Brain microvascular endothelial cell (primary cell): ENCODE results near the gene RPUSD3.

Experiments
- DNase-seq: peaks from one replicate; pipeline ENCODE4 v3.0.0-alpha.2; 2020
- H3K27ac ChIP-seq: fragments of 250-450 bp; sonication (Bioruptor Pico); 2 replicates; pipeline ENCODE4 v1.5.1; 2020; ENCODE audit warnings: mild to moderate bottlenecking, moderate library complexity
- H3K27me3 ChIP-seq: fragments of 250-450 bp; sonication (Bioruptor Pico); replicated peaks from 2 replicates; pipeline ENCODE4 v1.5.1; 2020; ENCODE audit warnings: mild to moderate bottlenecking
- H3K36me3 ChIP-seq: fragments of 250-450 bp; sonication (Bioruptor Pico); replicated peaks from 2 replicates; pipeline ENCODE4 v1.5.1; 2020; ENCODE audit warnings: mild to moderate bottlenecking
- H3K4me3 ChIP-seq: 2 replicates; pipeline ENCODE4 v1.5.1; 2011; ENCODE audit warnings: low read depth, mild to moderate bottlenecking, control low read depth, low read length, moderate library complexity
- CTCF ChIP-seq: IDR thresholded peaks from 2 replicates; pipeline ENCODE4 v1.5.1; 2011; ENCODE audit warnings: low read depth, mild to moderate bottlenecking, moderate library complexity, low read length, control low read depth, inconsistent platforms; ENCODE audit errors: missing control alignments
- in situ Hi-C: cut with HindIII; loops from 2 replicates; pipeline ENCODE4 v1.10.0; 2017; ENCODE audit warnings: low sequenced_read_pairs, low pct_ligation_motif_present

RPUSD3 gene

GRCh38 chr3:9808345-9809037 lies 35.3 kb downstream of the RPUSD3 start:
- TF ChIP-seq CTCF: peak; percentile 59
- Histone ChIP-seq H3K27ac (peak overlapping the region; percentile 2), H3K27me3 (no peaks in the 10 kb centered on the region), H3K36me3 (peaks cover 45% of the 10 kb centered on the region), H3K4me3 (no peak overlapping the region)
- DNase-seq: peak; percentile 28
- in situ Hi-C loops: no loop called here

- no peak overlapping the region for H3K27ac ChIP-seq
- no peak overlapping the region for H3K4me3 ChIP-seq
- peaks cover 50% of the 10 kb centered on the region for H3K36me3 ChIP-seq
- no peaks in the 10 kb centered on the region for H3K27me3 ChIP-seq
- no peak for DNase-seq
- in situ Hi-C loops: no loop called here
- TF ChIP-seq CTCF: no peak
These were observed 35.8 kb downstream of the RPUSD3 start for GRCh38 chr3:9807981-9808344.

- Histone ChIP-seq H3K27me3 (no peaks in the 10 kb centered on the region), H3K4me3 (no peak overlapping the region), H3K36me3 (peaks cover 55% of the 10 kb centered on the region), H3K27ac (no peak overlapping the region)
- in situ Hi-C loops: no loop called here
- no peak for DNase-seq
- TF ChIP-seq CTCF: no peak
These were observed 36.9 kb downstream of the RPUSD3 start for GRCh38 chr3:9806688-9807589.

- Histone ChIP-seq H3K36me3 (peaks cover 63% of the 10 kb centered on the region), H3K4me3 (no peak overlapping the region), H3K27me3 (no peaks in the 10 kb centered on the region), H3K27ac (no peak overlapping the region)
- DNase-seq: no peak
- no peak for TF ChIP-seq CTCF
- in situ Hi-C loops: no loop called here
These were observed 37.7 kb downstream of the RPUSD3 start for GRCh38 chr3:9806137-9806536.

GRCh38 chr3:9804996-9805395 lies 38.8 kb downstream of the RPUSD3 start:
- in situ Hi-C loops: no loop called here
- TF ChIP-seq CTCF: no peak
- Histone ChIP-seq H3K4me3 (no peak overlapping the region), H3K27ac (no peak overlapping the region), H3K27me3 (no peaks in the 10 kb centered on the region), H3K36me3 (peaks cover 73% of the 10 kb centered on the region)
- DNase-seq: no peak
